C4-2B (cell line): Measurements from ENCODE around the gene NME7.
"Not testable (repeated sequence)": the region's sequence is repeated elsewhere in the genome, so short reads cannot be mapped to it uniquely, and the experiment has no call there.

Experiments
- H3K27ac ChIP-seq: fragments of 450-650 bp; 2 replicates; pipeline ENCODE4 v1.5.1; 2017
- CTCF ChIP-seq: fragments of 450-650 bp; conservative IDR thresholded peaks from 2 replicates; pipeline ENCODE4 v1.5.1; 2017; ENCODE audit warnings: mild to moderate bottlenecking
- ZFX ChIP-seq: fragments of 450-650 bp; IDR thresholded peaks from 2 replicates; pipeline ENCODE4 v1.6.1; 2017

The NME7 gene

GRCh38 chr1:169340882-169341281 lies 26.7 kb downstream of the NME7 start:
- TF ChIP-seq ZFX (no peak), CTCF (no peak)
- H3K27ac ChIP-seq = no peak overlapping the region

GRCh38 chr1:169339773-169340172 lies 27.8 kb downstream of the NME7 start:
- TF ChIP-seq ZFX (no peak), CTCF (no peak)
- H3K27ac ChIP-seq = no peak overlapping the region

GRCh38 chr1:169338617-169339016 lies 29.0 kb downstream of the NME7 start:
- TF ChIP-seq CTCF = no peak
- TF ChIP-seq ZFX = no peak
- no peak overlapping the region for H3K27ac ChIP-seq

GRCh38 chr1:169336947-169337715 lies 30.5 kb downstream of the NME7 start:
- not testable (repeated sequence) for H3K27ac ChIP-seq

- H3K27ac ChIP-seq = not testable (repeated sequence)
Observed at GRCh38 chr1:169334727-169335126, 32.9 kb downstream of the NME7 start.

- H3K27ac ChIP-seq = no peak overlapping the region
- TF ChIP-seq ZFX = no peak
- no peak for TF ChIP-seq CTCF
Observed at GRCh38 chr1:169330927-169331326, 36.7 kb downstream of the NME7 start.

GRCh38 chr1:169329383-169329782 lies 38.2 kb downstream of the NME7 start:
- TF ChIP-seq ZFX (no peak), CTCF (no peak)

GRCh38 chr1:169327875-169328274 lies 39.7 kb downstream of the NME7 start:
- TF ChIP-seq ZFX (no peak), CTCF (no peak)
- H3K27ac ChIP-seq = no peak overlapping the region

More at GRCh38 chr1:169329383-169329782, 38.2 kb downstream of the NME7 start:
- H3K27ac ChIP-seq = no peak overlapping the region
